Epithelial cell of esophagus (primary cell): Measurements from ENCODE around the gene RC3H1.
"Not testable (repeated sequence)": the region's sequence is repeated elsewhere in the genome, so short reads cannot be mapped to it uniquely, and the experiment has no call there.

ENCODE experiments used
- DNase-seq: peaks from one replicate; pipeline ENCODE4 v3.0.0; 2010; ENCODE audit warnings: low read depth
- H3K4me3 ChIP-seq: 2 replicates; pipeline ENCODE4 v1.5.1; 2011; ENCODE audit warnings: mild to moderate bottlenecking, low read length, control low read depth
- CTCF ChIP-seq: IDR thresholded peaks from 2 replicates; pipeline ENCODE4 v1.5.1; 2011; ENCODE audit warnings: low read depth, mild to moderate bottlenecking, low read length, control low read depth, inconsistent platforms; ENCODE audit not compliant: insufficient read depth; ENCODE audit errors: missing control alignments

RC3H1 gene

GRCh38 chr1:173995475-173995874 lies 26.7 kb downstream of the RC3H1 start:
- no peak for DNase-seq
- H3K4me3 ChIP-seq = no peak overlapping the region
- TF ChIP-seq CTCF = no peak

GRCh38 chr1:173993948-173994347 lies 28.2 kb downstream of the RC3H1 start:
- not testable (repeated sequence) for DNase-seq, H3K4me3 ChIP-seq

- H3K4me3 ChIP-seq = no peak overlapping the region
- DNase-seq = no peak
- no peak for TF ChIP-seq CTCF
Measured at GRCh38 chr1:173988068-173988467, 34.1 kb downstream of the RC3H1 start.

- no peak for DNase-seq
- no peak overlapping the region for H3K4me3 ChIP-seq
Measured at GRCh38 chr1:173986951-173987350, 35.2 kb downstream of the RC3H1 start.

GRCh38 chr1:173970252-173970651 lies 51.9 kb downstream of the RC3H1 start:
- DNase-seq = no peak
- TF ChIP-seq CTCF = no peak
- H3K4me3 ChIP-seq = no peak overlapping the region

More at GRCh38 chr1:173986951-173987350, 35.2 kb downstream of the RC3H1 start:
- no peak for TF ChIP-seq CTCF

GRCh38 chr1:173965896-173966295 lies 56.3 kb downstream of the RC3H1 start:
- H3K4me3 ChIP-seq, DNase-seq: not testable (repeated sequence)

GRCh38 chr1:173963477-173963876 lies 58.7 kb downstream of the RC3H1 start:
- no peak for DNase-seq
- no peak for TF ChIP-seq CTCF
- no peak overlapping the region for H3K4me3 ChIP-seq

GRCh38 chr1:173960625-173961024 lies 61.5 kb downstream of the RC3H1 start:
- H3K4me3 ChIP-seq = no peak overlapping the region
- DNase-seq = no peak
- TF ChIP-seq CTCF = no peak
